ENCODE data around the gene EIF5A.

DNA sequence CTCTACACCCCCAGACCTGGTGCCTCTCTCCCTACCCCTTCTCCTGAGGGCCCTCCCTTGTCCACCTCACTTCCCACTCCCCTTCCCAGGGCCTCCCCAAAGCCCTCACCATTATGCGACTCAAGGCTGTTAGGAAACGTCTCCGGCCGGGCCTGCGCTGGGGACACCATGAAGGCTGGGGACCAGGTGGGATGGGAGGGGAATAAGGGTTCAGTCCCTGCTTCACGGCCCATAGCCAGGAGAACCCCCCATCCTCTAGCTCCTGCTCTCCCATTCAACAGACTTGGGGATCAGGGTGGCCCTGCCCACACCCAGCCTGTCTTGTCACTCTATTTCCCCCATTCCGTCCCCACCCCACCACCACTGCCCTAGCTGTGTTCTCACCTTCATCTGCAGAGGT lies 19.6 kb downstream of the EIF5A start:
- TF ChIP-seq POLR2A (IDR thresholded peaks at IDR 0.05) (no peak), CTCF (IDR thresholded peaks at IDR 0.05) (no peak)
